HG03469 (cell line): ENCODE measurements around the gene TEX11.
"Not testable (repeated sequence)": the region's sequence is repeated elsewhere in the genome, so short reads cannot be mapped to it uniquely, and the experiment has no call there.

ENCODE experiments used
- ATAC-seq: cut with Tn5 transposase; IDR thresholded peaks from one replicate; pipeline ENCODE4 v1.9.1; 2021; ENCODE audit warnings: mild to moderate bottlenecking, moderate library complexity, moderate number of reproducible peaks; ENCODE audit not compliant: unreplicated experiment

Gene TEX11

DNA sequence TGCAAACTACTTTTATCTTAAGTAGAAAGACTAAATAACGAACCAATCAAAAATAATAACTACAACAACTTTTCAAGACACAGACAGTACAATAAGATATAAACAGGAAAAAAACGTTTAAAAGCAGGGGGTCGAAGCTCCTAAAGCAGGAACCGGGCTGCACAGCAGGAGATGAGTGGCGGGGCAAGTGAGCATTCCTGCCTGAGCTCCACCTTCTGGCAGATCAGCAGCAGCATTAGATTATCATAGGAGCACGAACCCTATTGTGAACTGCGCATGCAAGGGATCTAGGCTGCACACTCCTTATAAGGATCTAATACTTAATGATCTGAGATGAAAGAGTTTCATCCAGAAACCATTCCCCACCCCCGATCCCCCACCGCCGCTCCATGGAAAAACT is 146.2 kb downstream of the TEX11 start:
- ATAC-seq, result no peak

DNA sequence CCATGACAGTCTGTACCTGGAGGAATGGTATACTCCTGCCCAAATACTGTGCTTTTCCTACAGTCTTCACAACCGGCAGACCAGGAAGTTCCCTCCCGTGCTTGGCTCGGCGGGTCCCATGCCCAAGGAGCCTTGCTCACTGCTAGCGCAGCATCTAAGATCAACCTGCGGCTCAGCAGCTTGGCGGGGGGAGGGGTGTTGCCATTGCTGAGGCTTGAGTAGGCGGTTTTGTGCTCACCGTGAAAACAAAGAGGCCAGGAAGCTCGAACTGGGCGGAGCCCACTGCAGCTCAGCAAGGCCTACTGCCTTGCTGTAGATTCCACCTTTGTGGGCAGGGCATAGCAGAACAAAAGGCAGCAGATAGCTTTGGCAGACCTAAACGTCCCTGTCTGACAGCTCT is 152.7 kb downstream of the TEX11 start:
- no peak for ATAC-seq

GRCh38 chrX:70754169-70754848 is 154.2 kb downstream of the TEX11 start:
- ATAC-seq, result no peak

DNA sequence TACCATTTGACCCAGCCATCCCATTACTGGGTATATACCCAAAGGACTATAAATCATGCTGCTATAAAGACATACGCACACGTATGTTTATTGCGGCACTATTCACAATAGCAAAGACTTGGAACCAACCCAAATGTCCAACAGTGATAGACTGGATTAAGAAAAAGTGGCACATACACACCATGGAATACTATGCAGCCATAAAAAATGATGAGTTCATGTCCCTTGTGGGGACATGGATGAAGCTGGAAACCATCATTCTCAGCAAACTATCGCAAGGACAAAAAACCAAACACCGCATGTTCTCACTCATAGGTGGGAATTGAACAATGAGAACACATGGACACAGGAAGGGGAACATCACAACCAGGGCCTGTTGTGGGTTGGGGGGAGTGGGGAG is 174.7 kb downstream of the TEX11 start:
- ATAC-seq, result not testable (repeated sequence)

DNA sequence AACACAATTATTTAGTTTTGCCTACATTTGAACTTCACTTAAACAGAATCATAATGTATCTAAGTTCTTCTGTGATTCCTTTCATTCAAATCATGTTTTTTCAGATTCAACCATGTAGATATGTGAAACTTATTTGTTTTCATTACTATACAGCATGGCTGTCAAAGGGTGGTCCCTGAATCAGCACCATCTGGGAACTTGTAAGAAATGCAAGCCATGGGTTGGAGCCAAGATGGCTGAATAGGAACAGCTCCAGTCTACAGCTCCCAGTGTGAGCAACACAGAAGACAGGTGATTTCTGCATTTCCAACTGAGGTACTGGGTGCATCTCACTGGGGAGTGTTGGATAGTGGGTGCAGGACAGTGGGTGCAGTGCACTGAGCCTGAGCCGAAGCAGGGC is 180.6 kb downstream of the TEX11 start:
- not testable (repeated sequence) for ATAC-seq

- no peak for ATAC-seq
Measured at GRCh38 chrX:70720721-70721120, 187.8 kb downstream of the TEX11 start.

GRCh38 chrX:70711336-70711735 is 197.2 kb downstream of the TEX11 start:
- not testable (repeated sequence) for ATAC-seq

DNA sequence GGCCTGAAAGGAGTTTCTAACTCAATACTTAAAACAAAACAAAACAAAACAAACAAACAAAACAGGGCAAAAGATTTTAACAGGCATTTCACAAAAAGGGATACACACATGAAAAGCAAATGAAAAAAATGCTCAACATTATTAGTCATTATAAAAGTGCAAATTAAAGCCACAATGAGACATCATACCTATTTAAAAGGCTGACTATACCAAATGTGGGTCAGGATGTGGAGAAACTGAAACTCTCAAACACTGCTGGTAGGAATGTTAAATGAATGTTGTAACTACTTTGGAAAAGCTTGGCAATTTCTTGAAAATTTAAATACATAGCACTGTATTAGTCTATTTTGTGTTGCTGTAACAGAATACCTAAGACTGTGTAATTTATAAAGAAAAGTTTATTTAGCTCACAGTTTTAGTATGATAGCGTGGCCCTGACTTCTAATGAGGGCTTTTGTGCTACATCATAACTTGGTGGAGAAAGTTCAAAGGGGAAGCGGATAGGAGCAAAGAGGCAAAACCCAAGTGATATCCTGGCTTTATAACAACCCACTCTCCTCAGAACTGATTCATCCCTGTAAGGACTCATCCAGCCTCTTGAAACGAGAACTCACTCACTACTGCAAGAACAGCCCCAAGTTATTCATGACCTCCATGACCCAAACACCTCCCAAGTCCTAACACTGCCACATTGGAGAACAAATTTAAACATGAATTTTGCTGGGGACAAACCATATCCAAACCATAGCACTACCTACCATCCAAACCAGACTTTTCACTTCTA is 214.0 kb downstream of the TEX11 start:
- ATAC-seq, result no peak

DNA sequence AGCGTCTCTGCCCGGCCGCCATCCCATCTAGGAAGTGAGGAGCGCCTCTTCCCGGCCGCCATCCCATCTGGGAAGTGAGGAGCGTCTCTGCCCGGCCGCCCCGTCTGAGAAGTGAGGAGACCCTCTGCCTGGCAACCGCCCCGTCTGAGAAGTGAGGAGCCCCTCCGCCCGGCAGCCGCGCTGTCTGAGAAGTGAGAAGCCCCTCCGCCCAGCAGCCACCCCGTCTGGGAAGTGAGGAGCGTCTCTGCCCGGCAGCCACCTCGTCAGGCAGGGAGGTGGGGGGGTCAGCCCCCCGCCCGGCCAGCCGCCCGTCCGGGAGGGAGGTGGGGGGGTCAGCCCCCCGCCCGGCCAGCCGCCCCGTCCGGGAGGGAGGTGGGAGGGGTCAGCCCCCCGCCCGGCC is 229.1 kb downstream of the TEX11 start:
- not testable (repeated sequence) for ATAC-seq

DNA sequence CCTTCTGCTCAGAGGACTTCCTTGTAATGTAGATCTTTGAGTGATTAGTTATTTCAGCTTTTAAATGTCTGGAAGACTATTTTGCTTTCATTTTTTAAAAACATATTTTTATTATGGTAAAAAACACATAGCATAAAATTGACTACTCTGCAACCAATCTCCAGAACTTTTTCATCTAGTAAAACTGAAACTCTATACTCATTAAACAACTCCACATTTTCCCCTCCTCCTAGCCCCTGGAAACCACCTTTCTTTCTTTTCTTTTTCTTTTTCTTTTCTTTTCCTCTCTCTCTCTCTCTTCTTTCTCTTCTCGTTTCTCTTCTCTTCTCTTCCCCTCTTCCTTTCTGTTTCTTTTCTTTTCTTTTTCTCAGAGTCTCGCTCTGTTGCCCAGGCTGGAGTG is 233.2 kb downstream of the TEX11 start:
- no peak for ATAC-seq

- ATAC-seq, result no peak
Measured at GRCh38 chrX:70672326-70672725, 236.2 kb downstream of the TEX11 start.

DNA sequence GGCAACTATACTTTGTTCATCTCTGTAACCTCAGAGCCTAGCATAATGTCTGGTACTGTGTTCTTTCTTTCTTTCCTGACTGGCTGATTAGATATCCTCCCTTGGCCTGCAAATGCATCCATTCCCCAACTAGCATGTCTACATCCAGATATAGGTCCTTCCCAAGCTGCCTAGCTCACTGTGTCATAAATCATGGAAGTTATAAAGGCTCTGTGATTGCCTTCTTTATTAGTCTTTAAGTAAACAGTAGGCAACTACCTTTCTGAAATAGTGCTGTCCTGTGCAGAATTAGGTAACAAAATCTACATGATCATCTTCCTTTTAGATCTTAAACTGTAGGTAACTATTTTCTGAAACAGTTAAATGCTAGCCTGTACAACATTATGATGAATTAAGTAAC is 239.4 kb downstream of the TEX11 start:
- no peak for ATAC-seq

GRCh38 chrX:70664726-70665125 is 243.8 kb downstream of the TEX11 start:
- ATAC-seq, result no peak

GRCh38 chrX:70661124-70661523 is 247.4 kb downstream of the TEX11 start:
- ATAC-seq, result not testable (repeated sequence)

- not testable (repeated sequence) for ATAC-seq
Measured at GRCh38 chrX:70657546-70657945, 251.0 kb downstream of the TEX11 start.

DNA sequence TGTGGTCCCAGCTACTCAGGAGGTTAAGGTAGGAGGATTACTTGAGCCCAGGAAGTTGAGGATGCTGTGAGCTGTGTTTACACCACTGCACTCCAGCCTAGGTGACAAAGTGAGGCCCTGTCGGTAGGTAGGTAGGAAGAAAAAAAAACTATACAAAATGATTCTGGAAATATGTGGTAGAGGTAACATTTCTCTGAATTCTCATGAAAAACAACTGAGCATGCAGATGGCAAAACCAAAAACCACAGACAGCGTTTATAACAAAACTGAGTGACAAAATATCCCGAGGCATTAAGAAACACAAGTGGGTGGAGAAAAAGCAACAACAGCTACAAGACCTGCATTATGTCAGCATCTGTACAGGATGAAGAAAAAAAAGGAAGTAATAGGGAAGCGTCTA is 252.2 kb downstream of the TEX11 start:
- ATAC-seq, result no peak

- not testable (repeated sequence) for ATAC-seq
Measured at GRCh38 chrX:70647910-70648309, 260.6 kb downstream of the TEX11 start.

DNA sequence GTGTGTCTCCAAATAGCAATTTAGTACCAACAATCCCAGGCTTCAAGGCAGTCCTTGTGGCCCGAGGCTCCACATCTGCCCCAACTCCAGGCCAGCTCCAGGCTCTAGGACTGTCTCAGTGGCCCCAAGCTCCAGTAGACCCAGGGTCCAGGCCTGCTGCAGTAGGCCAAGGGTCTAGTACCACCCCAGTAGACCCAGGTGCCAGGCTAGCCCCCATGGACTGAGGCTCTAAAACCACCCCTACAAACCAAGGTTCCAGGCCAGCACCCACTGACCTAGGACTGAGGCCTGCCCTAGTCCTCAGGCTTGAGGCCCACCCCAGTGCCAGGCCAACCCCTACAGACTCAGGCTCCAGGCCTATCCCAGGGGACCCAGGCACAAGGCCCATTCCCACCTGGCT is 272.3 kb downstream of the TEX11 start:
- ATAC-seq, result no peak

- no peak for ATAC-seq
Measured at GRCh38 chrX:70635669-70636068, 272.8 kb downstream of the TEX11 start.

- no peak for ATAC-seq
Measured at GRCh38 chrX:70635227-70635626, 273.3 kb downstream of the TEX11 start.

DNA sequence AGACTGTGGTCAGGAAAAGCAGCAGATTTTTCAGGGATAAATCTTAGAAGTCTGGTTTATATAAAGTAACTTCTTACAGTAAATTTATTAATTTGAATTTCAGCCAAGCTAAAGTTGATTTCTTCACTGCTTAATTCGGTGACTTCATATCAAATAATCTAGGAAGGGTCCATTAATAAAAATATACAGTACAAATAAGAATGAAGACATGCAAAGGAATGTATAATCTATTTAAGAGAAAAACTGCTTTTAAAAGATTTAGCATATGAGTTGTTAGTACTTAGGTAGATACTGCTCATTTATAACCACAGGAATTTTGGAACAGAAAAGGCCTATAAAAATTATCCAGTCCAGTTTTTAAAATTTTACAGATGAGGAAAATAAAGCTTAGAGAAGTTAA is 286.8 kb downstream of the TEX11 start:
- no peak for ATAC-seq

GRCh38 chrX:70618467-70618866 is 290.0 kb downstream of the TEX11 start:
- ATAC-seq, result no peak
